ENCODE results near the gene SOST.
A peak's percentile ranks its signal among the peaks of the same experiment; 100 is the strongest.

The SOST gene

DNA sequence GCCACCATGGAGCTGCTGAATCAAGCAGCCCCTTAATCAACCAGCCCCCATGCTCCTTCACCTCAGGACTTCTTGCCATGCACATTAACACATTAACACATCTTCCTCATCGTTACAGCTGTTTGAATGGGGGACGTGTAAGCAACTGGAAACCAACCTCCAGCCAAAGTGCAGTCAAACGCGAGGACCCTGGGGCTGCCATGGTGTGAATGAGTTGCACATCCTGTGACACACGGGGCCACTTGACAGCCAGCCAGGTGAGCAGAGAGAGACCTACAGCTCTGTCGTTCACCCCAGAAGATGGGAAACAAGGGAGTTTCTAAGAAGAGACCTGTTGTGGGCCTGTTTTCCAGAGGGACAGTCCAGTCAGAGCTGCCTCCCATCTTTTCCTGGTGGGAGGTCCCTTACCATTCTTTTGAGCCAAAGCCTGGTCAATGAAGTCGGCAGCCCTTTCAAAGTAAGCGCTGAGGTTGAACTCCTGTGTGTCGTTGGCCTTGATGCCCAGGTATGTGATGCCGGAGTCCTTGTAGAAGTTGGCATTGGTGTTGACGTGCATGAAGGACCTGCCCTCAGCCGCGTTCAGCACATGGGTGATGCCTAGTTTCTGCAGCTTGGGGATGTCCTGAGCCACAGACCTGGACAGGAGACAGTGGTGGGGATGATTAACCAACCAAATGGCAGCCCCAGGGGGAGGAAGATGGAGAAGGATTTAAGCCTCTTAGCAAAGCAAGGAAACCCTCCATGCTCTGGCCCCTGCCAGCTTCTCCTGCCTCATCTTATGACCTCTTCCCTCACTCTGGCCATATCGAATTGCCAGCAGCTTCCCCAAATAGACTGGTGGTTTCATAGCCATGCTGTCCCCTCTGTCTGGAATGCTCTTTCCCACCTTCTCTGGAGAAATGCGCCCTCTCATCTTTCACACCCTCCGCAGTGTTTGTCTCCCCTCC is 16.0 kb upstream of the SOST start:
- DNase-seq (ENCODE audit: low read depth in 3 of 3), result no peak

GRCh38 chr17:43772877-43773648 is 14.5 kb upstream of the SOST start:
- no peak for DNase-seq (ENCODE audit: low read depth in 3 of 3)

DNA sequence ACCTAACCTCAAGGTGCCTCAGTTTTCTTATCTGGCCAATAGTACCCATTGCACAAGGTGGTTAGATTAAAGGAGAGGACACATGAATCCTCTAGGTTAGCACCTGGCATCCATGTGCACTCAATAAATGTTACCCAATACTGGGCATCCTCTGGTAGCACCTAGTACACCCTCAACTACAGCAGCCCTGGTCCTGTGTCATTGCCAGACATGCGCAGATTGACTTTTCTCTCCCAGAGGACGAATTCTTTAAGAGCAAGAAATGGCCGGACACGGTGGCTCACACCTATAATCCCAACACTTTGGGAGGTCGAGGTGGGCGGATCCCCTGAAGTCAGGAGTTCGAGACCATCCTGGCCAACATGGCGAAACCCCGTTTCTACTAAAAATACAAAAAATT is 12.9 kb upstream of the SOST start:
- DNase-seq (ENCODE audit: low read depth in 3 of 3), result no peak

DNA sequence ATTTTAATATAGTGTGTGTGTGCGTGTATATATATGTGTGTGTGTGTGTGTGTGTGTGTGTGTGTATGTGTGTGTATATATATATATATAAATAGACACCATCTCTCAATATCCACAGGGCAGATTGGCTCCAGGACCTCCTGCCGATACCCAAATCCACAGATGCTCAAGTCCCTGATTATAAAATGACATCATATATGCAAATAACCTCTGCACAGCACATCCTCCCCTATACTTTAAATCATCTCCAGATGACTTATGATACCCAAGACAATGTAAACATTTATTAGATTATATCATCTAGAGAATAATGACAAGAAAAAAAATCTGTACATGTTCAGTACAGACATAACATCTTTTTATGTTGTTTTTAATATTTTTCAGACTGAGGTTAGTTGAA is 12.4 kb upstream of the SOST start:
- no peak for DNase-seq (ENCODE audit: low read depth in 3 of 3)

GRCh38 chr17:43769859-43770258 is 11.3 kb upstream of the SOST start:
- DNase-seq (ENCODE audit: low read depth in 3 of 3), result no peak

GRCh38 chr17:43769426-43769825 is 10.8 kb upstream of the SOST start:
- no peak for DNase-seq (ENCODE audit: low read depth in 3 of 3)

DNA sequence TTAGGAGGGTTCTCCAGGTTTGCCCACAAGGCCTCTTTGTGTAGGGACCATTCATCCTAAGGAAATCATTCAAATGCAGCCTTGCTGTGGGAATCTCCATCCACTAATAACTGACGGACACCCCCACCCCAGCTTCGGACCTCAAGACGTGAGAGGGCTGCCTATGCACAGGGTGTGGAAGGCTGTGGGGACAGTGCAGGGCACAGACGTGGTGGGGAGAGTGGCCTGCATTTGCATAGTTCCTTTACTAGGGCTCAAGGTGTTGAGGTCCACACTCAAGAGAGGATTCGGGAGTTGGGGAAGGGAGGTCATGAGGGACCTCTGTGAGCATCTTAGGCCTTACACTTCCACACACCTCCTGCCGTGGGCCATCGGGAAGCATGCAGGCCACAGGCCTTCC is 10.4 kb upstream of the SOST start:
- no peak for DNase-seq (ENCODE audit: low read depth in 3 of 3)

GRCh38 chr17:43768382-43768781 is 9.8 kb upstream of the SOST start:
- no peak for DNase-seq (ENCODE audit: low read depth in 3 of 3)

GRCh38 chr17:43767713-43768059 is 9.1 kb upstream of the SOST start:
- DNase-seq (ENCODE audit: low read depth in 3 of 3), result no peak

DNA sequence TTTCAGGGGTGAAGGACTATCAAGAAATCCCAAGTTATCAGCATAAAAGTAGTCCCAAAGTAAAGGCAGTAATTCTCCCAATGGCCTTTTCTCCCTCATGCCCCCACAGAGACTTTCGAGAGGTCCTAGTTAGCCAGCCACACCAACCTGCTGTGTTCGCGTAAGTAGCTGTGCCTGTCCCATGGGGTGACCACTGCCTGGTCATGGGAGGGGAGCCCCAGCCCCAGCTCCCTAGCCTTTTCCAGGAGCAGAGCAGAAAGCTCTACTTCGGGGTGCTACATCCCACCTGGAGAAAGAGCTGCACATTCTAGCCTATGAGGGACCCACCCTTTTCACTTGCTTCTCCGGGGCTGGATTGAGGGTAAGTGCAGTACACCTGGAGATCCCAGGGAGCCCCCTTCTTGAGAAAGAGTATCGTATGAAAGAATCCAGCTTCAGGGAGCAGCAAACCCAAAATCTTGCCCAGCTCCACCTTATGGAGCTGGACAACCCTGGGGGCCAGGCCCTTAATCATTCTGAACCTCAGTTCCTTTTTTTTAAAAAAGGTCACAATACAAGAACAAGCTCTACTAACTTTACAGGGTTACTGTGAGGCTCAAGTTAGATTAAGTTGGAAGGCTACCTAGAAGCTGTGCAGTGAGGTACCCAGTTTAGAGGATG is 8.6 kb upstream of the SOST start:
- no peak for DNase-seq (ENCODE audit: low read depth in 3 of 3)

GRCh38 chr17:43766413-43767052 is 7.9 kb upstream of the SOST start:
- peak in 2 of 3 donors; percentile 9 to 50 for DNase-seq (ENCODE audit: low read depth in 3 of 3)

- peak; percentile 77 to 93 (median 90) for DNase-seq (ENCODE audit: low read depth in 3 of 3)
These were observed 1.8 kb upstream of the SOST start for GRCh38 chr17:43760254-43760852.

GRCh38 chr17:43759836-43760235 is 1.2 kb upstream of the SOST start:
- DNase-seq (ENCODE audit: low read depth in 3 of 3), result no peak

DNA sequence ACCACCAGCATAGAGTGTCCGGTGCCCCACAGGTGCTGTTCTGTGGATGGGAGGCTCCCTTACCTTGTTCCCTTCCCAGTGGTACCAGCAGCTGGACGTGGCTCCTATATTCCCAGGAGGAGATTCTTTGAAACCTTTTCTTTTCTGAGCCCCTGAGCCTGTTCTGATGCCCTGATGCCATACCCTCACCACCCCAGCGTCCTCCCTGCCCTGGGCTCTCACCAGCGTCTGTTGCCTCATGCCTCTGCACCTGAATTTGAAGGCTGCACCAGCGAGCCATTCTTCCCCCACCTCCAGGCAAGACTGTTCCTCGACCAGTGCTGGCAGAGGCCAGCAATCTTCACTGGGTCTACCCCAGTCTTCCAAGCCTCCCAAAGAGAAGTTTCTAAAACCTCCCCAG is 505 bp downstream of the SOST start:
- DNase-seq (ENCODE audit: low read depth in 3 of 3), result no peak

- no peak for DNase-seq (ENCODE audit: low read depth in 3 of 3)
These were observed 1.4 kb downstream of the SOST start for GRCh38 chr17:43757171-43757660.

GRCh38 chr17:43756201-43756600 is 2.4 kb downstream of the SOST start:
- DNase-seq (ENCODE audit: low read depth in 3 of 3), result no peak

DNA sequence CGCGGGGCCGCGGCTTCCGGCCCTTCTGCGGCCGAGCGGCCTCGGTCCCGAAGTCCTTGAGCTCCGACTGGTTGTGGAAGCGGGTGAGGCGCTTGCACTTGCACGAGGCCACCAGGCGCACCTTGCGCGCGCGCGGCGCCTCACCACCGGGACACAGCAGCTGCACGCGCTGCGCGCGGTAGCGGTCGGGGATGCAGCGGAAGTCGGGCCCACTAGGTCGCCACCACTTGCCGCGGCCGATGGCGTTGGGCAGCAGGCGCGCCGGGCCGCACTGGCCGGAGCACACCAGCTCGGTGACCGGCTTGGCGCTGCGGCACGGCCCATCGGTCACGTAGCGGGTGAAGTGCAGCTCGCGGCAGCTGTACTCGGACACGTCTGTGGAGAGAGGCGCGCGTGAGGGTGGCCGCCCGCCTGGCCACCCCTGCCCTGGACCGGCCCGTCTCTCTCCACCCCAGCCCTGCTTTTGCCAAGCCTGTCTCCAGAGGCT is 3.2 kb downstream of the SOST start:
- DNase-seq (ENCODE audit: low read depth in 3 of 3), result peak in 1 of 3 donors; percentile 9

DNA sequence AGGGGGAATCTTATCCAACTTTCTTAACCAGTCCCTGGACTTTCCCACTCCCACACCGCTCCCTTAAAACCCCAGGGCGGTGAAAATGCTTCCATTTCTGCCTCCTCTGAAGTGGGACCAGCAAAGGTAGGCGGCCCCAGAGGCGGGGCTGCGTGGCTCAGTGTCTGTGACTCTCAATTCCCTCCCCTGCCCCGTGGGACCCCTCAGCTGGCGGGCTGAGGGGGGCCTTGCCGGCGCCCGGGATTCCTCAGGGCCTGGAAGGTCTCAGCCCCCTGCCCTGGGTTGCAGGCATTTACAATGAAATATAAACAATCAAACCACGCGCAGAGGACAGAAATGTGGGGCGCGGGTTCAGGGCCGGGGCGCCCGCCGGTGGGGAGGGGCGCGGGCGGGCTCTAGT is 3.6 kb downstream of the SOST start:
- no peak for DNase-seq (ENCODE audit: low read depth in 3 of 3)

- DNase-seq (ENCODE audit: low read depth in 3 of 3), result no peak
These were observed 5.0 kb downstream of the SOST start for GRCh38 chr17:43753493-43754129.

DNA sequence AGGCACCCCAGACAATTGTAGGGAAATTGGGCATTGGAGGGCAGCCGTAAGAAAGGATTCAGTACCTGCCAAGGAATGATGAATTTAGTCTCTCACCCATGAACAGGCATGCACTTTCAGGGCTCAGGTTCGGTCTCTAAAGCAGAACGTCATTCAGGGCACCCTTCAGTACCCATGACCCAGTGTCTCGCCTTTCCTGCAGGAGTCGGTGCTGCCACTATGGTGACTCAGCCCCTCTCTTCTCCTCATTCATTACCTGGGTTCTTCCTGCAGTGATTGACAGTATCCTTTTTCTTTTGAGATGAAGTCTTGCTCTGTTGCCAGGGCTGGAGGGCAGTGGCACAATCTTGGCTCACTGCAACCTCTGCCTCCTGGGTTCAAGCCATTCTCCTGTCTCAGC is 8.4 kb downstream of the SOST start:
- DNase-seq (ENCODE audit: low read depth in 3 of 3), result no peak

DNA sequence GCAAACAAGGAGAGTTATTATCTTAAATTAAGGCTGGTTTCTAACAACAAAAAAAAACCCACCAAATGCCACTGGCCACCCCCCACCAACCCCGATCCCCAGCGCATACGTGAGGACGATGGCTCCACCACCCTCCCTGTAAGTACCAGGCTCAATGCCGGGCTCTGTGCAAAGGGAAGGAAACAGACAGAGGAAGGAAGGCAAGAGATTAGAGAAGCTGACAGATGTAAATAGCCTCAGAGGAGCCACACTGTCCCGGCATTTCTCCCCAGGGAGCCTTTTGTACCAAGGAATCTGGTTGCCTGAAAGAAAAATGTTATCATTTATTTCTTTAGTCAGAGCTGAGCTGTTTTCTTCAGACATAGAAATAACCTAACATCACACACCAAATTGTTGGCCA is 13.1 kb downstream of the SOST start:
- no peak for DNase-seq (ENCODE audit: low read depth in 3 of 3)

Data from stimulated activated CD4-positive, alpha-beta T cell treated with anti-CD3 and anti-CD28 coated beads, TNF-alpha, amount 100 ng/mL, for 48 hours (primary cell).